ENCODE results near the gene UNC5A. TPM values are rescaled to one million over a fixed set of nuclear protein-coding genes. Genes with fewer than 3 reads are reported as not detected.

The UNC5A gene
- 0.87 and 1.1 TPM in 2 replicates for total RNA-seq

GRCh38 chr5:176810081-176810597 lies at the start of gene UNC5A:
TSS of gene UNC5A (plus strand) at chr5:176810559. CDS start at chr5:176810751, 192 bp downstream.

GRCh38 chr5:176899296-176899891 lies 89.0 kb downstream of the UNC5A start, which contains the start of gene HK3:
TSS of gene HK3 (minus strand) at chr5:176899346. CDS start at chr5:176896159, 3,187 bp downstream.

Other genes with a start within 250 kb of the UNC5A start
- gene GPRIN1, start 200.4 kb upstream of the UNC5A start, total RNA-seq: 8.8 and 10.0 TPM in 2 replicates
- 0.44 TPM in 1 of 2 replicates, not detected in the other for gene SNCB, start 180.0 kb upstream of the UNC5A start, total RNA-seq
- not detected in 2 replicates for gene EIF4E1B, start 179.9 kb upstream of the UNC5A start, total RNA-seq
- 48.5 and 52.5 TPM in 2 replicates for gene TSPAN17, start 163.1 kb upstream of the UNC5A start, total RNA-seq
- not detected in 2 replicates for gene HK3, start 88.8 kb downstream of the UNC5A start, total RNA-seq
- gene UIMC1, start 196.2 kb downstream of the UNC5A start, total RNA-seq: 19.7 and 21.1 TPM in 2 replicates
- 11.2 and 12.1 TPM in 2 replicates for gene ZNF346, start 212.1 kb downstream of the UNC5A start, total RNA-seq